IMR-90 (cell line): ENCODE measurements around the gene PPAT. TPM values are rescaled to one million over a fixed set of nuclear protein-coding genes. Genes with fewer than 3 reads are reported as not detected.

Experiments used
- ATAC-seq: fragments of 200-7000 bp; cut with Tn5 transposase; 2 replicates; pipeline ENCODE4 v1.9.1; 2020; ENCODE audit warnings: low read depth, mild to moderate bottlenecking, moderate library complexity
- BruUV-seq: library from RNA; stranded (reverse); fragments of 400-500 nt; replicated peaks from 2 replicates; lab custom pipeline; 2021; lab: Mats Ljungman, UMichigan
- CTCF ChIA-PET: fragments of 300-600 bp; formaldehyde crosslinking; extraction: SDS; loops from one replicate; lab custom pipeline; 2021; ENCODE audit warnings: antibody characterized with exemption; lab: Yijun Ruan, JAX
- POLR2A ChIA-PET: fragments of 300-600 bp; sonication (Branson Sonifier 250); formaldehyde crosslinking; loops from one replicate; lab custom pipeline; 2022; ENCODE audit warnings: antibody characterized with exemption; ENCODE audit not compliant: unreplicated experiment; lab: Charles Lee
- DNase-seq: peaks from one replicate; pipeline ENCODE4 v3.0.0; 2013
- H2AFZ ChIP-seq: replicated peaks from 2 replicates; pipeline ENCODE3; 2013; ENCODE audit warnings: low read length, mild to moderate bottlenecking; ENCODE audit not compliant: poor library complexity
- H2AK5ac ChIP-seq: 2 replicates; pipeline ENCODE4 v1.6.1; 2013; ENCODE audit warnings: low read depth, low read length, inconsistent platforms
- H2AK9ac ChIP-seq: replicated peaks from 2 replicates; pipeline ENCODE3; 2013; ENCODE audit warnings: mild to moderate bottlenecking, low read depth, low read length, moderate library complexity; ENCODE audit not compliant: poor library complexity
- H2BK120ac ChIP-seq: 2 replicates; pipeline ENCODE4 v1.6.1; 2013; ENCODE audit warnings: low read depth, low read length, inconsistent platforms
- H2BK15ac ChIP-seq: 3 replicates; pipeline ENCODE4 v1.6.1; 2013; ENCODE audit warnings: low read depth, low read length, inconsistent platforms
- H2BK20ac ChIP-seq: 2 replicates; pipeline ENCODE4 v1.6.1; 2013; ENCODE audit warnings: low read depth, mild to moderate bottlenecking, inconsistent platforms, low read length, moderate library complexity
- H2BK5ac ChIP-seq: 2 replicates; pipeline ENCODE4 v1.6.1; 2013; ENCODE audit warnings: mild to moderate bottlenecking, low read depth, low read length, inconsistent platforms; ENCODE audit not compliant: poor library complexity, severe bottlenecking
- H3K14ac ChIP-seq: replicated peaks from 2 replicates; pipeline ENCODE4 v1.6.1; 2013; ENCODE audit warnings: low read depth, low read length, inconsistent platforms
- H3K18ac ChIP-seq: 2 replicates; pipeline ENCODE4 v1.6.1; 2013; ENCODE audit warnings: low read depth, low read length, control low read depth
- H3K23ac ChIP-seq: 2 replicates; pipeline ENCODE4 v1.6.1; 2013; ENCODE audit warnings: low read depth, low read length, inconsistent platforms
- H3K27ac ChIP-seq: 2 replicates; pipeline ENCODE4 v1.5.1; 2013; ENCODE audit warnings: mild to moderate bottlenecking, control low read depth, low read length; ENCODE audit not compliant: insufficient read depth
- H3K27me3 ChIP-seq: 2 replicates; pipeline ENCODE4 v1.6.1; 2013; ENCODE audit warnings: low read length; ENCODE audit not compliant: control insufficient read depth, insufficient read depth
- H3K36me3 ChIP-seq: 2 replicates; pipeline ENCODE4 v1.6.1; 2013; ENCODE audit warnings: low read length, mixed read lengths; ENCODE audit not compliant: control insufficient read depth, insufficient read depth
- H3K4ac ChIP-seq: 2 replicates; pipeline ENCODE4 v1.6.1; 2013; ENCODE audit warnings: low read depth, low read length, inconsistent platforms
- H3K4me1 ChIP-seq: 2 replicates; pipeline ENCODE4 v1.6.1; 2013; ENCODE audit warnings: low read length, mixed read lengths; ENCODE audit not compliant: control insufficient read depth, insufficient read depth
- H3K4me2 ChIP-seq: 2 replicates; pipeline ENCODE4 v1.6.1; 2013; ENCODE audit warnings: low read depth, mild to moderate bottlenecking, control low read depth, low read length, moderate library complexity
- H3K4me3 ChIP-seq: 2 replicates; pipeline ENCODE4 v1.5.1; 2013; ENCODE audit warnings: low read depth, mild to moderate bottlenecking, control low read depth, low read length, moderate library complexity; ENCODE audit not compliant: insufficient read depth
- H3K56ac ChIP-seq: 2 replicates; pipeline ENCODE4 v1.6.1; 2013; ENCODE audit warnings: low read length, inconsistent platforms; ENCODE audit not compliant: insufficient read depth; ENCODE audit errors: extremely low read depth
- H3K79me1 ChIP-seq, 2 experiments: 2 replicates each; pipeline ENCODE4 v1.6.1; 2013; ENCODE audit warnings: low read length in 2 of 2, inconsistent platforms in 1 of 2, low read depth in 1 of 2
- H3K9ac ChIP-seq: 2 replicates; pipeline ENCODE4 v1.6.1; 2013; ENCODE audit warnings: low read depth, low read length, control low read depth
- H3K9me1 ChIP-seq: 2 replicates; pipeline ENCODE4 v1.6.1; 2013; ENCODE audit warnings: low read length, inconsistent platforms; ENCODE audit not compliant: insufficient read depth
- H3K9me3 ChIP-seq: 2 replicates; pipeline ENCODE4 v1.6.1; 2013; ENCODE audit warnings: low read length; ENCODE audit not compliant: control insufficient read depth, insufficient read depth
- H4K20me1 ChIP-seq: 2 replicates; pipeline ENCODE4 v1.6.1; 2013; ENCODE audit warnings: low read length, inconsistent platforms; ENCODE audit not compliant: insufficient read depth
- H4K5ac ChIP-seq: 2 replicates; pipeline ENCODE4 v1.6.1; 2013; ENCODE audit warnings: mild to moderate bottlenecking, low read depth, low read length, control low read depth
- H4K8ac ChIP-seq, 2 experiments: 2 replicates each; pipeline ENCODE4 v1.6.1; 2013; ENCODE audit warnings: low read depth in 2 of 2, low read length in 2 of 2, control low read depth in 1 of 2, inconsistent platforms in 1 of 2
- H4K91ac ChIP-seq: 2 replicates; pipeline ENCODE4 v1.6.1; 2013; ENCODE audit warnings: low read depth, low read length, inconsistent platforms; ENCODE audit not compliant: insufficient read depth
- CEBPB ChIP-seq: IDR thresholded peaks from 2 replicates; pipeline ENCODE4 v1.6.1; 2012; ENCODE audit warnings: low read depth, low read length, improper control_type of control experiment
- CHD1 ChIP-seq: IDR thresholded peaks from 2 replicates; pipeline ENCODE4 v1.6.1; 2012; ENCODE audit warnings: low read depth, low read length, improper control_type of control experiment
- FOS ChIP-seq: fragments of 150-350 bp; IDR thresholded peaks from 2 replicates; pipeline ENCODE4 v1.6.1; 2016; ENCODE audit warnings: low read depth, low read length
- NFE2L2 ChIP-seq: fragments of 150-350 bp; IDR thresholded peaks from 2 replicates; pipeline ENCODE4 v1.6.1; 2016; ENCODE audit warnings: low read depth, mild to moderate bottlenecking, low read length
- POLR2A ChIP-seq: IDR thresholded peaks from 2 replicates; pipeline ENCODE4 v1.6.1; 2012; ENCODE audit warnings: mild to moderate bottlenecking, low read depth, low read length
- RCOR1 ChIP-seq: IDR thresholded peaks from 2 replicates; pipeline ENCODE4 v1.6.1; 2012; ENCODE audit warnings: mild to moderate bottlenecking, low read length, improper control_type of control experiment; ENCODE audit not compliant: insufficient replicate concordance
- SMC3 ChIP-seq: fragments of 150-350 bp; IDR thresholded peaks from 2 replicates; pipeline ENCODE4 v1.6.1; 2016; ENCODE audit warnings: low read depth, mild to moderate bottlenecking, antibody characterized with exemption, low read length, moderate library complexity
- USF2 ChIP-seq: fragments of 150-350 bp; IDR thresholded peaks from 2 replicates; pipeline ENCODE4 v1.6.1; 2017; ENCODE audit warnings: mild to moderate bottlenecking, antibody characterized with exemption, low read length, low read depth
- WGBS, 2 experiments: methylation state at CpG; one replicate each; pipeline versions ENCODE4 v1.1.5 to v1.1.7; 2013; ENCODE audit warnings: missing lambda C conversion rate in 2 of 2; ENCODE audit not compliant: insufficient read length in 1 of 2; ENCODE audit errors: extremely low coverage in 2 of 2; 5-methylcytosine and 5-hydroxymethylcytosine counted together
- dilution Hi-C: fragments of 300-500 bp; cut with HindIII; formaldehyde crosslinking; loops from one replicate; pipeline ENCODE4 v1.14.3; 2018; ENCODE audit warnings: low sequenced_read_pairs; ENCODE audit not compliant: unreplicated experiment
- in situ Hi-C: fragments of 300-500 bp; cut with MboI; formaldehyde crosslinking; loops from 3 replicates; pipeline ENCODE4 v1.14.3; 2019; ENCODE audit warnings: low sequenced_read_pairs, inconsistent platforms, mixed read lengths
- intact Hi-C: fragments of 100-400 bp; cut with micrococcal nuclease; formaldehyde crosslinking; loops from 2 replicates; pipeline ENCODE4 v1.10.0; 2022
- polyA plus RNA-seq, 3 experiments: library from polyadenylated mRNA; depleted of rRNA; stranded (reverse); fragments of >200 nt; gene quantifications; 2 replicates each; pipeline ENCODE4 v1.2.3, GENCODE V29; 2012; ENCODE audit warnings: low replicate concordance in 1 of 3
- total RNA-seq: library from RNA; depleted of rRNA; stranded (reverse); fragments of >200 nt; gene quantifications from 2 replicates; pipeline ENCODE4 v1.2.3, GENCODE V29; 2012
- TF ChIP-seq, protein P1 (sequence below): fragments of 150-350 bp; IDR thresholded peaks from 2 replicates; pipeline ENCODE4 v1.6.1; 2016; ENCODE audit warnings: low read depth, mild to moderate bottlenecking, low read length, moderate library complexity, borderline replicate concordance
- TF ChIP-seq, protein P2 (sequence below): conservative IDR thresholded peaks from 2 replicates; pipeline ENCODE4 v1.5.1; 2012; ENCODE audit warnings: mild to moderate bottlenecking, low read depth, low read length, improper control_type of control experiment

Gene PPAT
- total and polyA plus RNA-seq, 2 of the 4 experiments (the other 2 are of a cell fraction), result 7.0 to 21.1 TPM

DNA sequence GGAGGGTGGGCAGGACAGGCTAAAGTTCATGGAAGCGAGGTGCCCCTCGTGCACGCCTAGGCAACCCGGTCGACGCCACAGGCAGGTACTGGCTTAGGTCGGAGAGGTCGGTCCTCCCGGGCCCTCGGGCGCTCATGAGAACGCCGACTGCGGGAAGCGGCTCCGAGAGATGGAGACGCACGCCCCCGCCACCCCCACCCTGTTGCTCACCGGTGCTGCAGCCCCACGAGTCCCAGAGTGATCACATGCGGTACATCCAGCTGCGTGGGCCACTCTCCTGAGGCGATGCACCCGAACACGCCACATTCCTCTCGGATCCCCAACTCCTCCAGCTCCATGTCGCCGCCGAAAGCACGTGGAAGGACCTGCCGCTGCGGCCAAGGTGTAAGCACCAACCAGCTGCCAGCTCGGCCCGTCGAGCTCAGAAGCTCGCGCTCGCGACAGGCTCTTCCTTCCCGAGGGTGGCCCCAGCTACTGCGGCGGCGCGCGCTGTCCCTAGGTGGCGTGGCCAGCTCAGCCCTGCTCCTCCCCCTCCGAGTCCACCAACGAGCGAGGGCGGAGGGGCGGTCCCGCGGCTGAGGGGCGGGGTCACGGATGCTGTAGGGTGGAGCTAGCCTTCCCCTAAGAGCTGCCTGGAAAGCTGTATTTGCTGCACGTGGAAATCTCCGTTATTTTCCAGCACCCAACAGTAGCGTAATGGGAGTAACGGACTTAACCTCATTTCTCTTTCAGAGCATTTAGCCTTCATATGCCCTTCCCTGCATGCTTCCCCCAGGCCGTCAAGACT lies at the start of gene PPAT (continued):
- TF ChIP-seq CEBPB (no peak), POLR2A (no peak; the same call in 1 of the 2 replicates), RCOR1 (no peak)
- TF ChIP-seq, protein P1, sequence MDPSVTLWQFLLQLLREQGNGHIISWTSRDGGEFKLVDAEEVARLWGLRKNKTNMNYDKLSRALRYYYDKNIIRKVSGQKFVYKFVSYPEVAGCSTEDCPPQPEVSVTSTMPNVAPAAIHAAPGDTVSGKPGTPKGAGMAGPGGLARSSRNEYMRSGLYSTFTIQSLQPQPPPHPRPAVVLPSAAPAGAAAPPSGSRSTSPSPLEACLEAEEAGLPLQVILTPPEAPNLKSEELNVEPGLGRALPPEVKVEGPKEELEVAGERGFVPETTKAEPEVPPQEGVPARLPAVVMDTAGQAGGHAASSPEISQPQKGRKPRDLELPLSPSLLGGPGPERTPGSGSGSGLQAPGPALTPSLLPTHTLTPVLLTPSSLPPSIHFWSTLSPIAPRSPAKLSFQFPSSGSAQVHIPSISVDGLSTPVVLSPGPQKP, result no peak

DNA sequence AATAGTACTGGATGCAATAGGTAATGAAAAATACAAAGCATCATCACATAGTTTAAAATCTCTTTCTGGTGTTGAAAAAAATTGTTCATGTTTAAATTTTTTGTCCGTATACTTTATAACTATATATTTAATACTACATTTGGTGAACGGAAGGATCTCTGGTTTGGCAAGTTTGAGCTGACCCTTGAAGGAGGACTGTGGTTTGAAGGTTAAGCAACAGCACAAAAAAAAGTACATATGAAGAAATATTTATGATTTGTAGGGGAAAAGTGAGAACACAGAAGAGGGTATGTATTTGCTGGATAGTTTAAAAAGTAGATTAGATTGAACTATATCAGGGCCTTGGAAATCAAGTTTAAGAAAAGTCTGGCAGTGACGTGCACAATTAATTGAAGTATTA lies 45.3 kb upstream of the PPAT start:
- Histone ChIP-seq H3K27ac (no peak overlapping the region), H3K4me1 (peaks cover 2% of the 10 kb centered on the region; the same call in 1 of the 2 replicates), H4K91ac (no peak overlapping the region), H4K20me1 (no peaks in the 10 kb centered on the region), H3K18ac (no peak overlapping the region), H2BK15ac (no peak overlapping the region), H3K56ac (no peak overlapping the region), H4K8ac (no peak overlapping the region), H3K4ac (no peak overlapping the region), H2BK20ac (no peak overlapping the region), H3K4me3 (no peak overlapping the region), H3K23ac (no peak overlapping the region), H3K27me3 (no peaks in the 10 kb centered on the region), H3K9ac (no peak overlapping the region), H4K5ac (no peak overlapping the region), H2BK120ac (no peak overlapping the region), H2BK5ac (no peak overlapping the region), H3K9me3 (no peaks in the 10 kb centered on the region), H3K4me2 (no peak overlapping the region), H2AK9ac (no peak overlapping the region), H2AFZ (no peak overlapping the region), H3K14ac (no peak overlapping the region), H3K79me1 (peaks cover 0 to 8% of the 10 kb centered on the region in 2 experiments; a peak in 1 of 4 replicates), H2AK5ac (no peak overlapping the region), H3K9me1 (0 out of 2 replicates have a peak, but pooled peaks cover 2% of the 10 kb centered on the region), H3K36me3 (peaks cover 28% of the 10 kb centered on the region)
- WGBS, 2 experiments, result 100% methylated on average over 1 of the region's 3 CpGs; no CpG with 5 or more reads in 1 of the 2 experiments
- dilution Hi-C loops (no loop called here), intact Hi-C loops (no loop called here), in situ Hi-C loops (no loop called here)
- ChIA-PET POLR2A (no interaction called here), CTCF (interaction anchor here (0.6 kb wide), 1 partner anchor 11 kb away, joined by 3 read pairs; no protein-coding TSS in a partner anchor)
- DNase-seq (no peak), ATAC-seq (no peak)
- no TSS peak for BruUV-seq
- TF ChIP-seq, protein P1, result no peak
- TF ChIP-seq, protein P2, sequence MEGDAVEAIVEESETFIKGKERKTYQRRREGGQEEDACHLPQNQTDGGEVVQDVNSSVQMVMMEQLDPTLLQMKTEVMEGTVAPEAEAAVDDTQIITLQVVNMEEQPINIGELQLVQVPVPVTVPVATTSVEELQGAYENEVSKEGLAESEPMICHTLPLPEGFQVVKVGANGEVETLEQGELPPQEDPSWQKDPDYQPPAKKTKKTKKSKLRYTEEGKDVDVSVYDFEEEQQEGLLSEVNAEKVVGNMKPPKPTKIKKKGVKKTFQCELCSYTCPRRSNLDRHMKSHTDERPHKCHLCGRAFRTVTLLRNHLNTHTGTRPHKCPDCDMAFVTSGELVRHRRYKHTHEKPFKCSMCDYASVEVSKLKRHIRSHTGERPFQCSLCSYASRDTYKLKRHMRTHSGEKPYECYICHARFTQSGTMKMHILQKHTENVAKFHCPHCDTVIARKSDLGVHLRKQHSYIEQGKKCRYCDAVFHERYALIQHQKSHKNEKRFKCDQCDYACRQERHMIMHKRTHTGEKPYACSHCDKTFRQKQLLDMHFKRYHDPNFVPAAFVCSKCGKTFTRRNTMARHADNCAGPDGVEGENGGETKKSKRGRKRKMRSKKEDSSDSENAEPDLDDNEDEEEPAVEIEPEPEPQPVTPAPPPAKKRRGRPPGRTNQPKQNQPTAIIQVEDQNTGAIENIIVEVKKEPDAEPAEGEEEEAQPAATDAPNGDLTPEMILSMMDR, result no peak
- TF ChIP-seq USF2 (no peak), CEBPB (no peak), CHD1 (no peak), FOS (no peak), RCOR1 (no peak), NFE2L2 (no peak), SMC3 (no peak)
